GM18498 (cell line): Measurements from ENCODE around the gene MYH8.

Experiments used
- ATAC-seq: cut with Tn5 transposase; IDR thresholded peaks from one replicate; pipeline ENCODE4 v1.9.1; 2021; ENCODE audit warnings: mild to moderate bottlenecking, moderate library complexity; ENCODE audit not compliant: unreplicated experiment

Gene MYH8

DNA sequence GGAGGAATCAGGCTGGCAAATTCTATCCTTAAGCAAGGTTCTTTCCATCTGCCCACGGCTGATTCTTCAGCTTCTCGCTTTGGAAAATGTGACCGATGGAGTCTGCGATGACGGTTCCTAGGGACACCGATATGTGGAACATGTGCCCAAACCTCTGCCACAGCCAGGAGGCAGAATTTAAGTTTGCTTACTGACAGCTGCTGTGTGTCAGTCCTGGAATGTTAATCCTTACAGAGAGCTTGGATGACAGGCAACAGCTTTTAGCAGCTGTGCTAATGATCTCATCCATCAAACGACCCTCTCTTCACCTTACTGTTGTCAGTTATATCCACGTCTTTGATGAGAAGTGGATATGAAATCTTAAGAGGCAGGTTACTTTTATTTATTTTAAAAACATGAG, 37.6 kb downstream of the MYH8 start:
- ATAC-seq, result no peak

- ATAC-seq, result no peak
Measured at GRCh38 chr17:10380631-10381408, 40.9 kb downstream of the MYH8 start.

DNA sequence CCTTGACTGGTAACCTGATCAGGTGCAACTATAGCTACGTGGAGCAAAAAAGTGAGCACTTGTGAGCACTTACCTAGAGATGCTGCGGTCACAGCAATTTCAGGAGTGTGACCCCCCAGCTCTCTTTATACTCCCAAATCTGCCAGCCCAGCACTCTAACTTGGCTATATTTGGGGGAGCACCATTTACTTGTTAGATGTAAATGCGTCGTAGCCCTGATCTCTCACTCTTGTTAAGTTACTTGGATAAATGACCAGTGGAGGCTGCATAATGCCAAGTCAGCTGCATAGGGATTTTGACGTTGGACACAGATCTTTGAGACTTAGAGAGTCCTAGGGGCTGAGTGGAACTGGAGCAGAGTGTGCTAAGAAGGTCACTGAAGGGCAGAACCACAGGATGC, 48.8 kb downstream of the MYH8 start, which contains the start of gene MYH13:
Gene MYH13 (minus strand): TSS at position 101 of the 400 bp plus-strand sequence. CDS start 8,476 bp downstream, outside the sequence.
- ATAC-seq, result no peak

GRCh38 chr17:10370016-10370608, 51.6 kb downstream of the MYH8 start:
- no peak for ATAC-seq

GRCh38 chr17:10369239-10369638, 52.5 kb downstream of the MYH8 start:
- no peak for ATAC-seq

GRCh38 chr17:10368561-10368960, 53.2 kb downstream of the MYH8 start:
- ATAC-seq, result no peak

GRCh38 chr17:10360578-10360977, 61.2 kb downstream of the MYH8 start:
- no peak for ATAC-seq

DNA sequence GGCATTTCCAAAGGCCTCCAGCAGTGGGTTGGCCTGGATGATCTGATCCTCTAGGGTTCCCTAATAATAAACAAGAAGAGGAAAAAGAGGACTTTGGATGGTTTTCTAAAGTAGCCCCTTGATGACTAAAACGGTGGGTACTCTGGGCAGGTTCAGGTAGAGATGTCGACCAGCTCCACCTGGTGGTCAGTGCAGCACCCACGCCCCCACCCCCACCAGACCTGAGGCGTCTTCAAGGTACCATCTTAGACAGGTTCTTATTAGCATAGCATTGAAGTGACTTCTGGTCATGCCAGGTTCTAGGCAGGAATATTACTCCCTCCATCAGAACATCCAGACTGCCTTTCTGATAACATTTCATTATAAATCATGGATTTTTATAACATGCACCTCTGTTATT, 64.0 kb downstream of the MYH8 start:
- ATAC-seq, result no peak

DNA sequence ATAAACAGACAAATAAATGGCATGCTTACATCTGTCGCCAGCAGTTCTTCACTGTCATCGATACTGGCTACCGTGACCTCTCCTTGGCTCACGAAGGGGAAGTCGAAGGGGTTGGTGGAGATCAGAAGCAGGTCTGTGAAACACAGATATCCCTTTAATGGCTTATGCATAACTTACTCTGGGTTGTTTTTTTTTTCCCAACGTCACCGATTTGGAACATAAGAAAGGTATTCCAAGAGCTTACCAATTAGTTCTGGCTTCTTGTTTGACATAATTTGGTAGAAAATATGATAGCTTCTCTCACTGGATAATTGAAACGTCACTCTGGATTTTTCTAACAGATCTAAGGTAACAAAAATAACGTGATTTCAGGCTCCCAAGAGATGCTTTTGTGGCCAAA, 67.1 kb downstream of the MYH8 start:
- ATAC-seq, result no peak

DNA sequence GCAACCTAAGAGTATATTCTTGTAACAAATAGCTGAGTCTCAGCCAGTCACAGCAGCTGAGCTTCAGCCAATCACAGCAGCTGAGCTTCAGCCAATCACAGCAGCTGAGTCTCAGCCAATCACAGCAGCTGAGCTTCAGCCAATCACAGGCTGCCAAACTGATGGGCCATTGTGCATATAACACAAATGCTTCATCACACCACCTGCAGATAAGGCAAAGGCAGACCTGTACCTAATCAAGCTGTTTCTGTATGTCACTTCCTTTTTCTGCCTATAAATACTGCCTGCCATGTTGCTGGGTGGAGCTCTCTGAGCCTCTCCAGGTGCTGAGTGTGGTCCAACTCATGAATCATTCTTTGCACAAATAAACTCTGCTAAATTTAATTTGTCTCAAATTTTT, 68.9 kb downstream of the MYH8 start:
- no peak for ATAC-seq

DNA sequence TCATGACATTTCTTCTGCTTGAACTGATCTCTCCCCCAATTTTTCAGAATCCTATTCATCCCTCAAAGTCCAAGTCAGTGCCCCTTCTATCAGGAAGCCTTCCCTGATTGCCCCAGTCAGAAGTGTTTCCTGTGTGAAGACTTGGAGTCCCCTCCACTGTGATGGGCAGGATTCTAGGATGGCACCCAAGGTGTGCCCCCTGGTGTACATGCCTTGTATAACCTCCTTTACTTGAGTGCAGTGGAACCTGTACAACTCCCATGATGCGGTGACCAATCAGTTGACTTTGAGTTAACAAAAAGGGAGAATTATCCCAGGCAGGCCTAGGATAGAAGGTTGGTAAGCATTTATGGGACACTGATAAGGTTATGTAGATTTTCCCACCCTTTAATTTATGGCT, 72.3 kb downstream of the MYH8 start:
- ATAC-seq, result no peak

GRCh38 chr17:10344816-10345215, 76.9 kb downstream of the MYH8 start:
- ATAC-seq, result no peak
